IPS DF 19.7 (cell line): ENCODE measurements around the gene KLHL29.
A peak's percentile ranks its signal among the peaks of the same experiment; 100 is the strongest.

Experiments used
- DNase-seq: peaks from one replicate; pipeline ENCODE4 v3.0.0-alpha.2; 2013; ENCODE audit warnings: low read depth, low spot score

KLHL29 gene

GRCh38 chr2:23513245-23513871, 128.4 kb downstream of the KLHL29 start:
- DNase-seq = no peak

- DNase-seq = no peak
These were observed 129.2 kb downstream of the KLHL29 start for GRCh38 chr2:23513872-23514793.

GRCh38 chr2:23516520-23517256, 131.7 kb downstream of the KLHL29 start:
- no peak for DNase-seq

GRCh38 chr2:23518481-23519333, 133.7 kb downstream of the KLHL29 start:
- DNase-seq = no peak

GRCh38 chr2:23519334-23519651, 134.3 kb downstream of the KLHL29 start:
- no peak for DNase-seq

- peak; percentile 15 for DNase-seq
These were observed 135.3 kb downstream of the KLHL29 start for GRCh38 chr2:23520256-23520655.

GRCh38 chr2:23521060-23521459, 136.1 kb downstream of the KLHL29 start:
- DNase-seq = no peak

GRCh38 chr2:23522726-23523372, 137.9 kb downstream of the KLHL29 start:
- no peak for DNase-seq

- DNase-seq = no peak
These were observed 138.6 kb downstream of the KLHL29 start for GRCh38 chr2:23523373-23524260.

GRCh38 chr2:23524261-23524706, 139.3 kb downstream of the KLHL29 start:
- no peak for DNase-seq

- DNase-seq = no peak
These were observed 140.3 kb downstream of the KLHL29 start for GRCh38 chr2:23525137-23525765.

GRCh38 chr2:23526114-23526513, 141.1 kb downstream of the KLHL29 start:
- DNase-seq = no peak

- no peak for DNase-seq
These were observed 142.1 kb downstream of the KLHL29 start for GRCh38 chr2:23526835-23527790.

- no peak for DNase-seq
These were observed 143.2 kb downstream of the KLHL29 start for GRCh38 chr2:23528171-23528570.

GRCh38 chr2:23528690-23529089, 143.7 kb downstream of the KLHL29 start:
- DNase-seq = no peak

- no peak for DNase-seq
These were observed 144.7 kb downstream of the KLHL29 start for GRCh38 chr2:23529659-23530058.

- no peak for DNase-seq
These were observed 145.4 kb downstream of the KLHL29 start for GRCh38 chr2:23530206-23530908.

GRCh38 chr2:23530909-23531276, 145.9 kb downstream of the KLHL29 start:
- DNase-seq = no peak
